ENCODE measurements around the gene ARHGEF6.

ARHGEF6 gene

DNA sequence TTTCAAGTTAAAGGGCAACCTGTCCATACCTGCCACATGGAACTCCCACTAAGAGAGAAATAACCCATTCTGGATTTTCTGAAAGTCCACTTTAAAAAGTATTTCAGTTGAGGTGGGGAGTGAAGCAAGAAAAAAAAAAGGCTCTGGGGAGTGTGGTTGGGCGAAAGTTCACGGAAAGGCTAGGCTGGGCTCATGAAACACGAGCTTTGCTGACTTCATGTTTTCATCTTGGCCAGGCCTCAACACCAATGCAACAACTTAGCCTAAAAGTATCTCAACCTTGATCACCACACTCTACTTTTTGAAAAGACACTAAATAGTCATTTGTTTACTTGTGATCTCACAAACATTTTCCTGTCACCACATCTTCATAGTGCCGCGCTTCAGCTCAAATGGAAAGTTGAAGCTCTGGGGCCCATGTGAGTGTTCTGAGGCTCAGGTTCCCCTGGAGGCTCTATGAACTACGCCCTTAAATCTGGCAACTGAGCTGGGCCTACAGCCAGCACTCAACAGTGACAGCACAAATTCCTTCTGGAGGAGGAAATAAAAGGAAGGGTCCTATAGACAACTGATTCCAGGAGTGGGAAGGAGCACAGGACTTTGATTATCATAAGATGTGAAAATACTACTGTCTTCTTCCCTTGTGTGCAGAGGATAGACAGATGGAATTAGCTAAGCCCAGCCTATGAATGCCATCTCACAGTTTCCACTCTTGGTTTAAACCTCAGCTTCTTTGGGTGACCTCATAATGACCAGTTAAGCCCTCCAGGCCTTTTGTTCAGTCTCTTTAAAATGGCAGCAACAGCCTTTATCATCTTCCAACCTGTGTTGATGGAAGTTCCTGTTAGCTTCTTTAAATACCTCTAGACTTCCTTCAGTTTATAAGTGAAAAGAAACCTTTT lies 127.7 kb downstream of the ARHGEF6 start:
- TF ChIP-seq, protein P1, sequence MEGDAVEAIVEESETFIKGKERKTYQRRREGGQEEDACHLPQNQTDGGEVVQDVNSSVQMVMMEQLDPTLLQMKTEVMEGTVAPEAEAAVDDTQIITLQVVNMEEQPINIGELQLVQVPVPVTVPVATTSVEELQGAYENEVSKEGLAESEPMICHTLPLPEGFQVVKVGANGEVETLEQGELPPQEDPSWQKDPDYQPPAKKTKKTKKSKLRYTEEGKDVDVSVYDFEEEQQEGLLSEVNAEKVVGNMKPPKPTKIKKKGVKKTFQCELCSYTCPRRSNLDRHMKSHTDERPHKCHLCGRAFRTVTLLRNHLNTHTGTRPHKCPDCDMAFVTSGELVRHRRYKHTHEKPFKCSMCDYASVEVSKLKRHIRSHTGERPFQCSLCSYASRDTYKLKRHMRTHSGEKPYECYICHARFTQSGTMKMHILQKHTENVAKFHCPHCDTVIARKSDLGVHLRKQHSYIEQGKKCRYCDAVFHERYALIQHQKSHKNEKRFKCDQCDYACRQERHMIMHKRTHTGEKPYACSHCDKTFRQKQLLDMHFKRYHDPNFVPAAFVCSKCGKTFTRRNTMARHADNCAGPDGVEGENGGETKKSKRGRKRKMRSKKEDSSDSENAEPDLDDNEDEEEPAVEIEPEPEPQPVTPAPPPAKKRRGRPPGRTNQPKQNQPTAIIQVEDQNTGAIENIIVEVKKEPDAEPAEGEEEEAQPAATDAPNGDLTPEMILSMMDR (IDR thresholded peaks at IDR 0.05): no peak
- Mint-ChIP-seq H3K4me3 (no peak overlapping the region), H3K9me3 (peaks cover 45% of the 10 kb centered on the region), H3K27ac (no peak overlapping the region), H3K36me3 (ENCODE audit: low read depth) (no peaks in the 10 kb centered on the region), H3K4me1 (peaks cover 13% of the 10 kb centered on the region), H3K27me3 (ENCODE audit: low read depth, poor library complexity) (peaks cover 7% of the 10 kb centered on the region)
- DNase-seq: no peak

DNA sequence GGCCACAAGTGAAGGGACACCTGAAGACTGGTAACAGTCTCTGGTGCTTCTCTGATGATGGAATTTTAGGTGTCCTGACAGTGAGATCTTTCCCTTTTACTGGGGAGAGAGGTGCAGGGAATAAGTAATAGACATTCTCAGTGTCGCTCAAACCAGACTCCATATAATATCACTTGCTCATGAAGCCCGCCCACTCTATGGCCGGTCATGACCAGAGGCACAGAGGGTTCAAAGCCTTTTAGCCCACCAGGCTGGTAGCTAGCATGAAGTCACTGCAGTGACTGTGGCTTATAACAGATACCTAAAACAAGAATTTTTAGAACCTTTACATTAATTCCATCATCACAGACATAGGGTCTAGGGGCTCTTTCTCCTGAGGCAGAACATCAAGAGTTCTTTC lies 129.9 kb downstream of the ARHGEF6 start:
- Mint-ChIP-seq H3K9me3 (peaks cover 54% of the 10 kb centered on the region), H3K4me3 (no peak overlapping the region), H3K27ac (no peak overlapping the region), H3K4me1 (peaks cover 13% of the 10 kb centered on the region), H3K36me3 (ENCODE audit: low read depth) (peaks cover 4% of the 10 kb centered on the region), H3K27me3 (ENCODE audit: low read depth, poor library complexity) (peaks cover 9% of the 10 kb centered on the region)
- TF ChIP-seq, protein P1 (IDR thresholded peaks at IDR 0.05): no peak
- no peak for DNase-seq

DNA sequence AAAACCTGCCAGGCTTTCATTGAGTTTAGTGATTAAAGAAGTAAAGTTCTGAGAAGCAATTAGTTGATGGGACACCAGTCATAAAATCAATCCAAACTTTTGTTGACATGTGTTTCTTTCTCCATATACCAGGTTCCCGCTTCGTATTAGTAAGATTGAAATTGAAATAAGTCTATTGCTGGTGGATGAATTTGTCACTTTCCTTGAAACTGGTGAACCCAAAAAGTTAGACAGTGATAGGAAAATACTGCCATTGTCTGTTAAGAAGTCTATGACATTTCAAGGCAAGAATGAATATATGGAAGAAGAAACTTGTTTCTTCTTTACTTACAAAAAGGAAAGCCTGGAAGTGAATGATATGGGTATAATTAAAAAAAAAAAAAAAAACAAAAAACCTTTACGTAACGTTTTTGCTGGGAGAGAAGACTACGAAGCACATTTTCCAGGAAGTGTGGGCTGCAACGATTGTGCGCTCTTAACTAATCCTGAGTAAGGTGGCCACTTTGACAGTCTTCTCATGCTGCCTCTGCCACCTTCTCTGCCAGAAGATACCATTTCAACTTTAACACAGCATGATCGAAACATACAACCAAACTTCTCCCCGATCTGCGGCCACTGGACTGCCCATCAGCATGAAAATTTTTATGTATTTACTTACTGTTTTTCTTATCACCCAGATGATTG lies 132.9 kb downstream of the ARHGEF6 start, which contains the start of gene CD40LG:
Gene CD40LG (plus strand): TSS at position 482 of the 684 bp plus-strand sequence. CDS start 91 bp downstream, at position 573.
- peaks cover 11% of the 10 kb centered on the region for H3K36me3 Mint-ChIP-seq (ENCODE audit: low read depth)
- H3K9me3 Mint-ChIP-seq: peaks cover 52% of the 10 kb centered on the region
- peaks cover 7% of the 10 kb centered on the region for H3K27me3 Mint-ChIP-seq (ENCODE audit: low read depth, poor library complexity)
- DNase-seq: no peak
- TF ChIP-seq, protein P1 (IDR thresholded peaks at IDR 0.05): no peak
- no peak within 1 kb of the TSS for H3K4me3 Mint-ChIP-seq
- H3K4me1 Mint-ChIP-seq: peaks cover 17% of the 10 kb centered on the region
- H3K27ac Mint-ChIP-seq: no peak within 1 kb of the TSS

DNA sequence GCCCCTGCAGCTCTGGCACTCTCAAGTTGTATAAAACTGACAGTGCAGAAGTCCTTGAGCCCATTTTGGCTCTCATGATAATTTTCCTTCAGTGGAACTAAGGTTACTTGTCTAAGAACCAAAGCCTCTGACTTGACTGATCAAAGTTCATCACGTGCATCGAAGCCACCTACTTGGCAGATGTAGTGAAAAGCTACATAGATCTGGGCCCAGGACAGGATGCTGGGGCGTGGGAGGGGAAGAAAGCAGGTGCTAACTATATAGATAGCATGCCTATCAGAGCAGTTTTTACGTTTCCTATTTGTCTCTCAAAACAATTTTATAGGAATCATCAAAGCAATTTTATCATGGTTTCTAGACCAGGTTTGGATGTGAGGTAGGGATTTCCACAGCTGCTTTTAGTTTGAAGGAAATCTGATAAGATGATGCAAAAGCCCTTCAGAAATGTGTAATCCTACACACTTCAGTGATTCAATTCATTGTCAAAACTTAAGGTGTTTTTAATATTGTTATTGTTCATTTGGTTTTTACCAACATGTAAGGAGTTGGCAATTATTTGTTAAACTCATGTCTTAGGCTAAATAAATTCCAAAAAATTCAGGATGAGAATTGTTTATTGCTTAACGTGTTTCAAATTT lies 134.0 kb downstream of the ARHGEF6 start:
- no peak for DNase-seq
- peaks cover 55% of the 10 kb centered on the region for H3K9me3 Mint-ChIP-seq
- peaks cover 25% of the 10 kb centered on the region for H3K4me1 Mint-ChIP-seq
- no peak overlapping the region for H3K27ac Mint-ChIP-seq
- H3K27me3 Mint-ChIP-seq (ENCODE audit: low read depth, poor library complexity): peaks cover 2% of the 10 kb centered on the region
- no peak overlapping the region for H3K4me3 Mint-ChIP-seq
- TF ChIP-seq, protein P1 (IDR thresholded peaks at IDR 0.05): no peak
- H3K36me3 Mint-ChIP-seq (ENCODE audit: low read depth): peaks cover 11% of the 10 kb centered on the region

DNA sequence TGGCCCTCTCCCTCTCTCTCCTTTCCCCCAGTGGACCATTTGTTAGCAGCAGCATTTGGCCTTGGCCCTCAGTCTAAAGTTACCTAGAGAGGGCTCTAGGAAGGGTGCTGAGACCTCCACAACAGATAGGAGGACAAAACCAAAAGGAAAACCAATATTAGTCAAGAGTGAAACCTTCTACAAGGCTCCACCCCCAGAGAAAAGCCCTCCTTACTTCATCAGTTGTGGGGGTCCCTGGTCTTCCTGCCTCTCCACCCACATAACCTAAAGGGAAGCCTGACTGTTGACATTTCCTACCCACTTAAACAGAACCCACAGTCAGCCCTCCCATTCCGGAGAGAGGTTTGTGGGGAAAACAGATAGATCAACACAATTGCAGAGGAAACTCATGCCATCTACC lies 137.5 kb downstream of the ARHGEF6 start:
- TF ChIP-seq, protein P1 (IDR thresholded peaks at IDR 0.05): no peak
- no peak overlapping the region for H3K4me3 Mint-ChIP-seq
- H3K36me3 Mint-ChIP-seq (ENCODE audit: low read depth): peaks cover 11% of the 10 kb centered on the region
- H3K27me3 Mint-ChIP-seq (ENCODE audit: low read depth, poor library complexity): peaks cover 2% of the 10 kb centered on the region
- no peak for DNase-seq
- peak overlapping the region; percentile 41 for H3K27ac Mint-ChIP-seq
- H3K4me1 Mint-ChIP-seq: peaks cover 23% of the 10 kb centered on the region
- H3K9me3 Mint-ChIP-seq: peaks cover 69% of the 10 kb centered on the region

Measured in nephron progenitor cell (in vitro differentiated cells).